Tibial nerve (tissue), 4 donors: ENCODE measurements around the gene PTN. TPM values are rescaled to one million over a fixed set of nuclear protein-coding genes. Genes with fewer than 3 reads are reported as not detected.

Source experiments
- DNase-seq, 2 donors: peaks; one replicate each; pipeline ENCODE4 v3.0.0-alpha.2; 2019; ENCODE audit warnings: low spot score in 2 of 2
- H3K27ac ChIP-seq, 4 donors: fragments of 200-600 bp; sonication (generic) in 3 of 4; one replicate each; pipeline ENCODE4 v1.5.1; 2017 to 2019; ENCODE audit warnings: mild to moderate bottlenecking in 1 of 4
- H3K27me3 ChIP-seq, 2 donors: fragments of 200-600 bp; sonication (generic) in 1 of 2; one replicate each; pipeline versions ENCODE4 v1.5.1 to v1.6.0; 2017 to 2019
- H3K36me3 ChIP-seq, 3 donors: fragments of 200-600 bp; sonication (generic); one replicate each; pipeline ENCODE4 v1.5.1; 2018 to 2019
- H3K4me1 ChIP-seq, 4 donors: fragments of 200-600 bp; sonication (generic) in 3 of 4; one replicate each; pipeline ENCODE4 v1.5.1; 2017 to 2019
- H3K4me3 ChIP-seq, 4 donors: fragments of 200-600 bp; sonication (generic) in 3 of 4; one replicate each; pipeline ENCODE4 v1.5.1; 2017 to 2019; ENCODE audit warnings: mild to moderate bottlenecking in 1 of 4, moderate library complexity in 1 of 4
- H3K9me3 ChIP-seq, 4 donors: fragments of 200-600 bp; sonication (generic) in 3 of 4; one replicate each; pipeline ENCODE4 v1.5.1; 2017 to 2019
- CTCF ChIP-seq, 5 experiments: fragments of 200-600 bp in 3 of 5; fragments of 450-650 bp in 2 of 5; sonication (generic) in 3 of 5; IDR thresholded peaks; one replicate each; pipeline ENCODE4 v1.5.1; 2016 to 2019; ENCODE audit warnings: antibody characterized with exemption in 5 of 5, mild to moderate bottlenecking in 3 of 5, moderate library complexity in 2 of 5
- EP300 ChIP-seq, 2 donors: sonication (generic); formaldehyde crosslinking; IDR thresholded peaks; one replicate each; pipeline ENCODE4 v1.6.1; 2017; ENCODE audit warnings: antibody characterized with exemption in 2 of 2, mild to moderate bottlenecking in 1 of 2
- POLR2A ChIP-seq, 2 donors: fragments of 450-650 bp; IDR thresholded peaks; one replicate each; pipeline ENCODE4 v1.6.1; 2017; ENCODE audit warnings: antibody characterized with exemption in 2 of 2, mild to moderate bottlenecking in 2 of 2, moderate library complexity in 2 of 2
- WGBS, 2 donors: methylation state at CpG; one replicate each; pipeline ENCODE4 v1.1.5; 2018; 5-methylcytosine and 5-hydroxymethylcytosine counted together
- total RNA-seq, 4 donors: library from RNA; depleted of rRNA; stranded (reverse); fragments of >200 nt; gene quantifications; one replicate each; pipeline ENCODE4 v1.1.0, GENCODE V29; 2016

Gene PTN
- total RNA-seq, 4 donors from 2014 or later = 5.0 to 10.0 (median 7.4) TPM

GRCh38 chr7:137342265-137342664, 1.3 kb downstream of the PTN start:
- Histone ChIP-seq H3K27ac (peak overlapping the region in 2 of 4 donors; percentile 39 to 71), H3K36me3 (no peaks in the 10 kb centered on the region), H3K4me1 (peaks cover 0 to 33% (median 0%) of the 10 kb centered on the region in 4 donors), H3K4me3 (no peak overlapping the region), H3K27me3 (no peaks in the 10 kb centered on the region), H3K9me3 (no peaks in the 10 kb centered on the region)
- TF ChIP-seq POLR2A (IDR thresholded peaks at IDR 0.05) (no peak), CTCF (IDR thresholded peaks at IDR 0.05) (no peak), EP300 (IDR thresholded peaks at IDR 0.05) (no peak)
- DNase-seq = no peak
- WGBS, 2 donors = 47 to 65% methylated on average over 3 of the region's 3 CpGs

DNA sequence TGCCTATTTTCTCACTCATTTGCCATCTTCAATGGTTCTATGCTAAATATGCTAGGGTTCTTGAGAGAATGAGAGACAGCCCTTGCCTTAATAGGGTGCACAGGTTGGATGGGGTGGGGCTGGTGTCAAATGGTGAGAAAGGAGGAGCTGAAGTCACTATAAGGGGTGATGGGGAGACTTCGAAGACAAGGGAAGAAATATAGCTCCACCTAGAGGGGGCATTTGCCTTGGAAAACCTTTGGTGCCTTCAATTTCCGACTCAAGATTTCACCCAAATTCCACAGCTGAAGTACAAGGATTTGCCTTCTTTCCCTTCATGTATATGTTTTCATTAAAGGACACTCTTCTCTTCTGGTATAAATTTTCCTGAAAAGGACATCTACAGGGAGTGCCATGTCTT, 5.6 kb downstream of the PTN start:
- Histone ChIP-seq H3K27ac (no peak overlapping the region), H3K9me3 (no peaks in the 10 kb centered on the region), H3K36me3 (no peaks in the 10 kb centered on the region), H3K4me3 (no peak overlapping the region), H3K27me3 (no peaks in the 10 kb centered on the region), H3K4me1 (peaks cover 0 to 21% (median 0%) of the 10 kb centered on the region in 4 donors)
- WGBS, 2 donors = 75 to 80% methylated on average over 2 of the region's 2 CpGs
- TF ChIP-seq EP300 (IDR thresholded peaks at IDR 0.05) (no peak), POLR2A (IDR thresholded peaks at IDR 0.05) (no peak)
- DNase-seq = no peak

DNA sequence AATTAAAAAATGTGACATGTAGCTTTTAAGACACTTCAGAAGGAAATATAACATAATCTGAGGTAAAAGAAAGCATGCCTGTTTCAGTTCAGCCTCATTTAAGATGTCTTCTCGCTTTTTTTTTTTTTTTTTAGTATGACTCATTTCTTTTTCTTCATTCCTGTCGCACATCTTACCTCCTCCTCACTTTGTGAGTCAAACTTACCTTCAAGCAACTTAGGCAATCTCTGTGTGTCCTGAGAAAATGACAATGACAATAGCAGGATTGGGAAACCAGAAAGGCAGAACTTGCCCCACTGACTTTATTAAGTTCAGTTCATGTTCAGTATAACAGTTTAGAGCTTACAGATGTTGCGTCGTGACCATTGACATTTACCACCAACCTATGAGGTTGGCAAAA, 7.7 kb downstream of the PTN start:
- no peak for DNase-seq
- Histone ChIP-seq H3K9me3 (no peaks in the 10 kb centered on the region), H3K4me3 (no peak overlapping the region), H3K4me1 (peaks cover 0 to 16% (median 0%) of the 10 kb centered on the region in 4 donors), H3K27me3 (no peaks in the 10 kb centered on the region), H3K36me3 (no peaks in the 10 kb centered on the region), H3K27ac (no peak overlapping the region)
- WGBS, 2 donors = 89 to 91% methylated on average over 4 of the region's 4 CpGs
- no peak for TF ChIP-seq EP300 (IDR thresholded peaks at IDR 0.05)
- no peak for TF ChIP-seq CTCF (IDR thresholded peaks at IDR 0.05)
- no peak for TF ChIP-seq POLR2A (IDR thresholded peaks at IDR 0.05)

GRCh38 chr7:137331378-137331777, 12.2 kb downstream of the PTN start:
- DNase-seq = no peak
- Histone ChIP-seq H3K9me3 (no peaks in the 10 kb centered on the region), H3K4me1 (peaks cover 0 to 3% (median 0%) of the 10 kb centered on the region in 4 donors), H3K27me3 (no peaks in the 10 kb centered on the region), H3K4me3 (no peak overlapping the region), H3K27ac (no peak overlapping the region), H3K36me3 (no peaks in the 10 kb centered on the region)
- WGBS, 2 donors = 45 to 47% methylated on average over 8 of the region's 8 CpGs
- no peak for TF ChIP-seq EP300 (IDR thresholded peaks at IDR 0.05)
- no peak for TF ChIP-seq POLR2A (IDR thresholded peaks at IDR 0.05)
- TF ChIP-seq CTCF (IDR thresholded peaks at IDR 0.05) = no peak

DNA sequence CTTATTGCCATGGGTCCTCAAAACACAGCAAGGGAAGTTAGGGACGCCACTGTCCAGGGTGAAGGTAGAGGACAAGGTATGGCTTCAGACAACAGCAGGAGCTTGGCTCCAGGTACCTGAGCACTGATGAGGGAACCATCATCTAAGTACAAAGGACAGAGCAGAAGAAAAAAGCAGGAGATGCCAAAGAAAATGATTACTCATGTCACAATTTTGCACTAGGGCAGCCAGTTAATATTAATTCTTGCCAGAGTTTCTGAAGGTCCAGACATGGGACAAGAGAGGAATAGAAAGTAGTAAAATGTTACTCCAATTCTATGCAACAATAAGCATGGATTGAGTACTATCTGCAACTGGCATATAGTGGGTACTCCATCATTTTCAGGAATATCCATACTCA, 14.1 kb downstream of the PTN start:
- TF ChIP-seq POLR2A (IDR thresholded peaks at IDR 0.05) (no peak), EP300 (IDR thresholded peaks at IDR 0.05) (no peak), CTCF (IDR thresholded peaks at IDR 0.05) (no peak)
- H3K36me3 ChIP-seq = no peaks in the 10 kb centered on the region
- DNase-seq = no peak
- no peaks in the 10 kb centered on the region for H3K9me3 ChIP-seq
- no peaks in the 10 kb centered on the region for H3K27me3 ChIP-seq
- WGBS, 2 donors = 88 to 89% methylated on average over 1 of the region's 1 CpG
- no peak overlapping the region for H3K4me3 ChIP-seq
- no peak overlapping the region for H3K27ac ChIP-seq
- H3K4me1 ChIP-seq = peaks cover 0 to 3% (median 0%) of the 10 kb centered on the region in 4 donors
